SU-DHL-6 (cell line): Measurements from ENCODE around the gene SLC19A2.

Experiments
- H2AFZ ChIP-seq: fragments of 200-600 bp; sonication (generic); 2 replicates; pipeline ENCODE4 v1.6.1; 2014; ENCODE audit warnings: low read depth, mild to moderate bottlenecking, moderate library complexity, mixed read lengths, antibody characterized with exemption, low read length; ENCODE audit not compliant: severe bottlenecking
- H3F3A ChIP-seq: fragments of 200-600 bp; shearing (Covaris generic); 2 replicates; pipeline ENCODE4 v1.6.0; 2016; ENCODE audit warnings: antibody characterized with exemption, mild to moderate bottlenecking; ENCODE audit not compliant: insufficient read depth
- H3K27ac ChIP-seq: fragments of 200-600 bp; sonication (generic); 2 replicates; pipeline ENCODE4 v1.5.1; 2016; ENCODE audit warnings: low read depth, mild to moderate bottlenecking, low read length, moderate library complexity, mixed read lengths
- H3K27me3 ChIP-seq: fragments of 200-600 bp; sonication (generic), shearing (Covaris generic); 2 replicates; pipeline ENCODE4 v1.6.0; 2014; ENCODE audit warnings: mild to moderate bottlenecking, low read length
- H3K36me3 ChIP-seq: fragments of 200-600 bp; sonication (generic); 2 replicates; pipeline ENCODE4 v1.6.1; 2014; ENCODE audit warnings: mild to moderate bottlenecking, low read length, mixed read lengths
- H3K4me2 ChIP-seq: fragments of 300-600, 200-600 bp; shearing (Covaris generic), sonication (generic); 2 replicates; pipeline ENCODE4 v1.6.0; 2014; ENCODE audit warnings: low read length, low read depth, mild to moderate bottlenecking; ENCODE audit not compliant: poor library complexity, severe bottlenecking
- H3K4me3 ChIP-seq: fragments of 200-600 bp; sonication (generic); 2 replicates; pipeline ENCODE4 v1.5.1; 2014; ENCODE audit warnings: antibody characterized with exemption, low read length, mild to moderate bottlenecking, mixed read lengths; ENCODE audit not compliant: insufficient read depth, poor library complexity, severe bottlenecking
- H3K79me2 ChIP-seq: fragments of 200-600 bp; sonication (generic); 2 replicates; pipeline ENCODE4 v1.6.1; 2014; ENCODE audit warnings: mild to moderate bottlenecking, low read length, moderate library complexity; ENCODE audit not compliant: insufficient read depth
- H3K9ac ChIP-seq: fragments of 200-600 bp; sonication (generic); 2 replicates; pipeline ENCODE4 v1.7.0; 2014; ENCODE audit warnings: mild to moderate bottlenecking, low read length
- H3K9me2 ChIP-seq: fragments of 200-600 bp; sonication (generic); replicated peaks from 2 replicates; pipeline ENCODE4 v1.6.1; 2014; ENCODE audit warnings: low read length; ENCODE audit not compliant: insufficient read depth
- H3K9me3 ChIP-seq: fragments of 200-600 bp; sonication (generic); 2 replicates; pipeline ENCODE4 v1.6.1; 2014; ENCODE audit warnings: low read length, mixed read lengths; ENCODE audit not compliant: insufficient read depth
- H4K20me1 ChIP-seq: fragments of 200-600 bp; sonication (generic); 2 replicates; pipeline ENCODE4 v1.6.1; 2014; ENCODE audit warnings: low read depth, mild to moderate bottlenecking, antibody characterized with exemption, low read length, moderate library complexity, mixed read lengths
- CTCF ChIP-seq: fragments of 200-600 bp; sonication (generic); IDR thresholded peaks from one replicate; pipeline ENCODE4 v1.5.1; 2017; ENCODE audit warnings: antibody characterized with exemption, mild to moderate bottlenecking, low read length, moderate library complexity; ENCODE audit not compliant: insufficient read depth, poor library complexity, severe bottlenecking
- EZH2phosphoT487 ChIP-seq: fragments of 200-600 bp; sonication (generic), shearing (Covaris generic); conservative IDR thresholded peaks from 2 replicates; pipeline ENCODE4 v1.6.1; 2018; ENCODE audit warnings: mild to moderate bottlenecking, antibody characterized with exemption, low read length, moderate library complexity, mixed read lengths

The SLC19A2 gene

GRCh38 chr1:169421309-169421708 is 64.4 kb downstream of the SLC19A2 start:
- H3K27me3 ChIP-seq = no peaks in the 10 kb centered on the region
- H3K9me3 ChIP-seq = no peaks in the 10 kb centered on the region
- no peak for TF ChIP-seq EZH2phosphoT487
- TF ChIP-seq CTCF = no peak
- H3K79me2 ChIP-seq = no peaks in the 10 kb centered on the region
- no peak overlapping the region for H3K27ac ChIP-seq
- H4K20me1 ChIP-seq = no peaks in the 10 kb centered on the region
- no peak overlapping the region for H3K4me3 ChIP-seq
- no peaks in the 10 kb centered on the region for H3F3A ChIP-seq
- H3K9me2 ChIP-seq = no peaks in the 10 kb centered on the region
- no peak overlapping the region for H3K4me2 ChIP-seq
- no peaks in the 10 kb centered on the region for H3K36me3 ChIP-seq
- no peak overlapping the region for H3K9ac ChIP-seq
- no peak overlapping the region for H2AFZ ChIP-seq

- no peaks in the 10 kb centered on the region for H3K9me3 ChIP-seq
- H3K79me2 ChIP-seq = no peaks in the 10 kb centered on the region
- H3K9ac ChIP-seq = no peak overlapping the region
- H3K36me3 ChIP-seq = no peaks in the 10 kb centered on the region
- H3K4me2 ChIP-seq = no peak overlapping the region
- H3K27me3 ChIP-seq = no peaks in the 10 kb centered on the region
- no peak overlapping the region for H2AFZ ChIP-seq
- H3F3A ChIP-seq = no peaks in the 10 kb centered on the region
- H3K9me2 ChIP-seq = no peaks in the 10 kb centered on the region
- H3K27ac ChIP-seq = no peak overlapping the region
- H3K4me3 ChIP-seq = no peak overlapping the region
- TF ChIP-seq EZH2phosphoT487 (no peak), CTCF (no peak)
- H4K20me1 ChIP-seq = no peaks in the 10 kb centered on the region
Measured at GRCh38 chr1:169414952-169415351, 70.8 kb downstream of the SLC19A2 start.
